SK-N-SH treated with all-trans-retinoic acid at 6 μM for 48 hours (cell line): ENCODE results near the gene KRTAP20-4.

Source experiments
- ATAC-seq: fragments of 200-7000 bp; cut with Tn5 transposase; 3 replicates; pipeline ENCODE4 v1.9.1; 2020; ENCODE audit warnings: mild to moderate bottlenecking, moderate library complexity
- ARNTL ChIP-seq: fragments of 450-650 bp; formaldehyde crosslinking; IDR thresholded peaks from 2 replicates; pipeline ENCODE4 v1.5.0; 2020; ENCODE audit warnings: low read depth, mild to moderate bottlenecking, moderate library complexity, borderline replicate concordance
- BACH2 ChIP-seq: fragments of 250-450 bp; sonication (Bioruptor Pico); IDR thresholded peaks from 2 replicates; pipeline ENCODE4 v1.9.0; 2021; ENCODE audit warnings: mild to moderate bottlenecking, borderline replicate concordance
- CREB5 ChIP-seq: fragments of 250-450 bp; sonication (Bioruptor Pico); IDR thresholded peaks from 2 replicates; pipeline ENCODE4 v1.5.1; 2020; ENCODE audit warnings: low read depth, mild to moderate bottlenecking, moderate library complexity
- CSDC2 ChIP-seq: fragments of 250-450 bp; sonication (Bioruptor Pico); IDR thresholded peaks from 2 replicates; pipeline ENCODE4 v1.5.0; 2020; ENCODE audit warnings: mild to moderate bottlenecking, moderate library complexity
- CSRNP3 ChIP-seq: fragments of 250-450 bp; sonication (Bioruptor Pico); IDR thresholded peaks from 2 replicates; pipeline ENCODE4 v1.5.1; 2021; ENCODE audit warnings: mild to moderate bottlenecking, moderate library complexity
- GLIS3 ChIP-seq: fragments of 250-450 bp; sonication (Bioruptor Pico); IDR thresholded peaks from 2 replicates; pipeline ENCODE4 v1.5.0; 2020; ENCODE audit warnings: mild to moderate bottlenecking, moderate library complexity
- ISL1 ChIP-seq: fragments of 250-450 bp; sonication (Bioruptor Pico); IDR thresholded peaks from 2 replicates; pipeline ENCODE4 v2.1.2; 2022; ENCODE audit warnings: mild to moderate bottlenecking, moderate library complexity
- OSR1 ChIP-seq: fragments of 250-450 bp; sonication (Bioruptor Pico); IDR thresholded peaks from 2 replicates; pipeline ENCODE4 v1.8.0; 2022; ENCODE audit warnings: moderate library complexity, mild to moderate bottlenecking, inconsistent platforms
- PATZ1 ChIP-seq: fragments of 250-450 bp; sonication (Bioruptor Pico); IDR thresholded peaks from 2 replicates; pipeline ENCODE4 v1.8.0; 2020; ENCODE audit warnings: mild to moderate bottlenecking, moderate library complexity, borderline replicate concordance
- POU6F1 ChIP-seq: fragments of 250-450 bp; sonication (Bioruptor Pico); IDR thresholded peaks from 2 replicates; pipeline ENCODE4 v1.8.0; 2021; ENCODE audit warnings: low read depth, mild to moderate bottlenecking, moderate library complexity, borderline replicate concordance
- PPARA ChIP-seq: fragments of 250-450 bp; sonication (Bioruptor Pico); IDR thresholded peaks from 2 replicates; pipeline ENCODE4 v1.5.0; 2020; ENCODE audit warnings: mild to moderate bottlenecking, borderline replicate concordance
- RARB ChIP-seq: fragments of 250-450 bp; sonication (Bioruptor Pico); IDR thresholded peaks from 2 replicates; pipeline ENCODE4 v1.8.0; 2021; ENCODE audit warnings: mild to moderate bottlenecking, moderate library complexity
- SNAI2 ChIP-seq: fragments of 250-450 bp; sonication (Bioruptor Pico); IDR thresholded peaks from 2 replicates; pipeline ENCODE4 v1.5.0; 2020; ENCODE audit warnings: mild to moderate bottlenecking, moderate library complexity
- TCF4 ChIP-seq: fragments of 250-450 bp; sonication (Bioruptor Pico); IDR thresholded peaks from 2 replicates; pipeline ENCODE4 v1.8.0; 2021; ENCODE audit warnings: mild to moderate bottlenecking, moderate library complexity, borderline replicate concordance
- TSHZ2 ChIP-seq: fragments of 250-450 bp; sonication (Bioruptor Pico); IDR thresholded peaks from 2 replicates; pipeline ENCODE4 v1.5.0; 2020; ENCODE audit warnings: mild to moderate bottlenecking, moderate library complexity
- ZC3H10 ChIP-seq: fragments of 250-450 bp; sonication (Bioruptor Pico); IDR thresholded peaks from 2 replicates; pipeline ENCODE4 v1.5.1; 2021; ENCODE audit warnings: mild to moderate bottlenecking, moderate library complexity
- ZFP3 ChIP-seq: fragments of 250-450 bp; sonication (Bioruptor Pico); IDR thresholded peaks from 2 replicates; pipeline ENCODE4 v1.5.0; 2020; ENCODE audit warnings: mild to moderate bottlenecking, moderate library complexity
- ZFP30 ChIP-seq: fragments of 450-650 bp; formaldehyde crosslinking; IDR thresholded peaks from 2 replicates; pipeline ENCODE4 v1.5.0; 2022; ENCODE audit warnings: mild to moderate bottlenecking, moderate library complexity
- ZNF565 ChIP-seq: fragments of 450-650 bp; formaldehyde crosslinking; conservative IDR thresholded peaks from 2 replicates; pipeline ENCODE4 v1.5.0; 2020; ENCODE audit warnings: low read depth, mild to moderate bottlenecking, moderate library complexity
- ZNF70 ChIP-seq: fragments of 450-650 bp; formaldehyde crosslinking; IDR thresholded peaks from 2 replicates; pipeline ENCODE4 v1.5.0; 2020; ENCODE audit warnings: mild to moderate bottlenecking, moderate library complexity
- ZNF8 ChIP-seq: fragments of 450-650 bp; formaldehyde crosslinking; IDR thresholded peaks from 2 replicates; pipeline ENCODE4 v1.5.0; 2020; ENCODE audit warnings: mild to moderate bottlenecking, moderate library complexity

KRTAP20-4 gene

GRCh38 chr21:30629200-30629599 is 8.8 kb downstream of the KRTAP20-4 start:
- no peak for ATAC-seq

GRCh38 chr21:30634906-30635305 is 14.5 kb downstream of the KRTAP20-4 start, which contains the start of gene KRTAP20-2:
KRTAP20-2 (plus strand) TSS chr21:30635206; CDS start chr21:30635264, 58 bp downstream.
- TF ChIP-seq ISL1 (CRISPR knock-in tag) (no peak), TCF4 (CRISPR knock-in tag) (no peak), BACH2 (CRISPR knock-in tag) (no peak), ZC3H10 (CRISPR knock-in tag) (no peak), PPARA (CRISPR knock-in tag) (no peak), ZFP30 (CRISPR knock-in tag) (no peak), RARB (CRISPR knock-in tag) (no peak)
- TF ChIP-seq, all 23 proteins: peak for 0
- no peak for ATAC-seq

More at GRCh38 chr21:30629200-30629599, 8.8 kb downstream of the KRTAP20-4 start:
- no peak for TF ChIP-seq OSR1 (CRISPR knock-in tag)
- TF ChIP-seq ZNF70 (CRISPR knock-in tag) = no peak
- TF ChIP-seq BACH2 (CRISPR knock-in tag) = no peak
- no peak for TF ChIP-seq ZFP30 (CRISPR knock-in tag)
- no peak for TF ChIP-seq ZFP3 (CRISPR knock-in tag)
- TF ChIP-seq PPARA (CRISPR knock-in tag) = no peak
- no peak for TF ChIP-seq ZC3H10 (CRISPR knock-in tag)
- no peak for TF ChIP-seq ZNF565 (CRISPR knock-in tag)
- TF ChIP-seq SNAI2 (CRISPR knock-in tag) = no peak
- no peak for TF ChIP-seq CSDC2 (CRISPR knock-in tag)
- TF ChIP-seq CREB5 (CRISPR knock-in tag) = no peak
- no peak for TF ChIP-seq GLIS3 (CRISPR knock-in tag)
- no peak for TF ChIP-seq ARNTL (CRISPR knock-in tag)
- no peak for TF ChIP-seq PATZ1 (CRISPR knock-in tag)
- TF ChIP-seq ISL1 (CRISPR knock-in tag) = no peak

- ATAC-seq = no peak
- TF ChIP-seq TCF4 (CRISPR knock-in tag) (no peak), ZNF8 (CRISPR knock-in tag) (no peak), ZFP3 (CRISPR knock-in tag) (no peak), ZNF70 (CRISPR knock-in tag) (no peak), PPARA (CRISPR knock-in tag) (no peak), BACH2 (CRISPR knock-in tag) (no peak), ARNTL (CRISPR knock-in tag) (no peak), ZFP30 (CRISPR knock-in tag) (no peak)
- TF ChIP-seq, all 23 proteins: peak for 0
Measured at GRCh38 chr21:30638686-30639085, 18.3 kb downstream of the KRTAP20-4 start.

- TF ChIP-seq PATZ1 (CRISPR knock-in tag) (no peak), TSHZ2 (no peak), ZC3H10 (CRISPR knock-in tag) (no peak), PPARA (CRISPR knock-in tag) (no peak), RARB (CRISPR knock-in tag) (no peak), ZNF8 (CRISPR knock-in tag) (no peak), TCF4 (CRISPR knock-in tag) (no peak), CSDC2 (CRISPR knock-in tag) (no peak), SNAI2 (CRISPR knock-in tag) (no peak), CSRNP3 (CRISPR knock-in tag) (no peak), ZFP3 (CRISPR knock-in tag) (no peak), POU6F1 (CRISPR knock-in tag) (no peak), ZFP30 (CRISPR knock-in tag) (no peak), ZNF70 (CRISPR knock-in tag) (no peak)
- no peak for ATAC-seq
Measured at GRCh38 chr21:30642564-30642963, 22.1 kb downstream of the KRTAP20-4 start, which contains the start of gene KRTAP20-3. KRTAP20-3 (plus strand) TSS chr21:30642864.
